Raji (cell line): Measurements from ENCODE around the gene SPATA9.

Source experiments
- POLR2A ChIP-seq: IDR thresholded peaks from 2 replicates; pipeline ENCODE4 v1.6.1; 2011; ENCODE audit warnings: low read depth, low read length, control low read depth; ENCODE audit not compliant: insufficient read depth

Gene SPATA9

DNA sequence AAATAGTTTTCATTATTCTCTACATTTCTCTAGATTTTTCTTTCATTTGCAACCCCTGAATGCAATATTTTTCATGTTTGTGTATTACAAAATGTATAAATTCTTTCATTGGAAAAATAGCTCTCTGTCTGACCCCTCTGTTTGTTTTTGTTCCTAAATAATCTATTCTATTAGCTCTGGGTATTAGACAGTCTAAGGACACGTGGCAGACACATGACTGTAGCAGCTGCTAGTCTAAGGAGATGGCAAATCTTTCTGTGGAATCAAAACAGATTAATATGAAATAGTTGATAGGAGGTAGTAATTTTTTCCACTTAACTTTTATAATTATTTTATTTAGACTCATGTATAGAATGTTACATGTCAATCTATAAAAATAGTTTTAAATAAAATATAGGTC, 21.4 kb upstream of the SPATA9 start:
- no peak for TF ChIP-seq POLR2A

DNA sequence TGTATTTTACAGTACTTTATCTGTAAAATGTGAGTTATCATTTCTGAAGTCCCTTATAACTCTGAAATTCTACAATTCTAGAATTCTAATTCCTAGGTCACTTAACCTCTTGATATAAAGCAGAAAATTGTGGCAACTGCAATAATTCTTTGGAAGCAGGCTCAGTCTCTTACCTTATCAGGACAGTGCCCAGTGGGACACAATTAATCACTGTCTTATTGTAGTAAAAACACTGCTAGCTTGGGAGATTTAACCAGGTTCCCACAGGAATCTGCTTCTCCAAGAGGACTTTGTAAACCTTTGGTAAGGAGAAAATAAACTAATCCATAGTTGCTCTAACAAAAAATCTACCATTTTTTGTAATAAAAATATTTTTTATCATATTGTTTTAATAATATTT, 18.3 kb upstream of the SPATA9 start:
- no peak for TF ChIP-seq POLR2A

DNA sequence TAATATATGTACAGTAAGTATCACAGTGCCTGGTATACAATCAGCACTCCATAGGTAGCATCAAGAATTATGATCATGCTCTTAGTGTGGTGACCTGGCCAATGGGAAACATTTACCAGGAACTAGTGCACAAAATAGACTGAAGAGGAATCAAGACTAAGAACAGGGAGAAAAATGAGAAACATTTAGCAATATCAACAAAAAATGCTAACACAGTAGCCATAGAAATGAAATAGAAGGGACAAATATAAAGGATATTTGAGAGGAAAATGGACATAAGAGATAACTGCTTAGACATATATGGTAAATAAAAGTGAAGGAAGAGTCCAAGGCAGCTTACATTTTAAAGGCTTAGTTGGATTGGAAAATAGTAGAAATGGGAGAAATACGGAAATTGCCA, 16.5 kb upstream of the SPATA9 start:
- no peak for TF ChIP-seq POLR2A

DNA sequence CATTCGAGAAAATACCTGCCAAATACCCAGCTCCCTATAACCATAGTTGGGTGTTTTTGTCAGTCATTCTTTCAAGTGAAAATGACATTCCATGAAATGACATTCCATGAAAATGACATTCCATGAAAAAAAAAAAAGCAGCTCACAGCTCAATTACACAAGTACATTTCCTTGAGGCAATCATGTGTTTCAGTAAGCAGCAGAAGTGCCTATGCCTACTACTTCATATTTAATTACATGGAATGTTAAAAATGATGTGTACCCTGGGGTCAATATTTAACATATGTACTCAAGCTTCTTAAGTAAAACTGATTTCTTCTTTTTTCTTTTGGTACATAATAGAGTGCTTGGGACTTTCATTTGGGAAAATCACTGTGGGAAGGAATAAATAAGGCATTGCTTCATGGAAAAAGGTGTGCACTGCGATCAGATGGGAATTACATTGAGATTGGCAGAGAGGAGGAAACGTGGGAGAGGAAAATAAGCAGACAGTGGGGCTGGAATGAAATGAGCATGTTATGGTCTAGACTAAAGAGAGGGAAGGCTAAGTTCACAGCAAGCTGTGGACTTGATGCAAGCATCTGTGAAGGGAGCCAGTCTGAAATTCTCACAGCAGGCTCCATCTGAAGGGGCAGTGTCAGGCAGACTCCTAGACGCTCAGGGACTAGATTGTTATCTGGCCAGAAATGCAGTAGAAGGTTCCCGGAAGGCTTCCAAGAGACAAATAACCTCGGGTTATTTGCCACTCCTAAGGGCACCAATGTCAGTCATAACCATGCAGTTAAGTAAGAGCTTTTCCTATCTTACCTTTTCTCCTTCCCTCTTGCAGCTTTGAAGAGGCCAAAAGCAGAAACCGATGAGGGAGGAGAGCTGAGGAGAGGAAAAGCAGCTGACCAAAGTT, 15.2 kb upstream of the SPATA9 start:
- TF ChIP-seq POLR2A, result no peak

DNA sequence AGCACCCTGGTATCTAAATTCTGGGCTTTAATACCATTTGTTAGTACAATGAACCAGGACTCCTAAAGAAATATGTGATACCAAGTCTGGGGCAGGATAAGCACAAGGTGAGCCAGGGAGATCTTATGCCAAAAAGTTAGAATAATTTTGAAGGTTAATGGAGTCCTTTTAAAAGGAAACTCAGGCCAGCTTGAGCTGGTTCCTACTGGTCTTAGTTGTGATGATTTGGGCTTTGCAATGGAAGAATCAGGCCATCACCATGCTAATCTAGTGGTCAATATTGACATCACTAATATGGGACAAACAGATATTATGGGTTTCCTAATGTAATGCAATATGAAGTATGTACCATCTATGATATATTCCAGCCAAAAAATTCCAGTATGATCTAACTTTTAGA, 7.5 kb upstream of the SPATA9 start:
- no peak for TF ChIP-seq POLR2A

DNA sequence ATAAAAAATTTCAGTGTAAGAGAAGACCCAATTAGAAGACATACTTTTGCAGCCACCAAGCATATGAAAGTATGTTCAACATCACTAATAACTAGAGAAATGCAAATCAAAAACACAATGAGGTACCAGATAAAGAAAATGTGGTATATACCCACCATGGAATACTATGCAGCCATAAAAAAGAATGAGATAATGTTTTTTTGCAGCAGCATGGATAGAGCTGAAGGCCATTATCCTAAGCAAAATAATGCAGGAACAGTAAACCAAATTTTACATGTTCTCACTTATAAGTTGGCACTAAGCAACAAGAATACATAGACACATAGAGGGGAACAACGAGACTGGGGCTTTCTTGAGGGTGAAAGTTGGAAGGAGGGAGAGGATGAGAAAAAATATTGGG, 6.9 kb upstream of the SPATA9 start:
- no peak for TF ChIP-seq POLR2A

DNA sequence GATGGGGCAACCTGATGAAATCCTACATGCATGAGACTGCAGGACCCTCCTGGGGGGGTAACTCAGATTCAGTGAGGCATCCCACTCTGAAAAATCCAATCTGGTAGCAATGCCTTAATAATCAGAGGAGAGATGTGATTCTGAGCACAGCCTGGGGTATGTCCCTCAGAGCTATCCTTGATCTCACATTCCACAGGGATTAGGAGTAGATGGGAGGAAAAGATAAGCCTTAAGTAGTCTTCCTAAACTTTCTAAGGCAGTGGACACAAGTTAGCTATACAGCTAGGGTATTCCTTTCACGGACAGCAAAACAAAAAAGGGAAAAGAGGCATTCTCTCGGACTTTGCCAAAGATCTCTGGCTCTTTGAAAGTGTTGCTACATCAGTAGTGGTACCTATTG, 3.9 kb upstream of the SPATA9 start:
- no peak for TF ChIP-seq POLR2A

DNA sequence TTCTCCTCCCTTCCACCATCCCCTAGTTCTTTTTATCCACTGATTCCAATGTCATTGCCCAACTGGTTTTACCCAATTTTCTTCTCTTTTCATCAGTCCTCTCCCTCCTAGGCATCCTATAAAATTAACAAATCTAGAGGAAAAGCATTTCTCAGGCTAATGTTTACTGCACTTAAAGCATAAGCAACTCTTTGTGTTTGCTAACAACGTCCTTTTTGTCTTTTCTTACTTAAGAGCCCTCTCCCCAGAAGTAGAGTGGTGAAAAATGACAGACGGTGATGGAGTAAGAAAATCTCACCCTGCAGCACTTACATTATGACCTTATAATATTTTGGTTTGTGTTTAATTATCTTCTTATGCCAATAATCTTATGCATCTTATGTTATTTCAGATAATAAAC, 1.6 kb upstream of the SPATA9 start:
- TF ChIP-seq POLR2A, result no peak

DNA sequence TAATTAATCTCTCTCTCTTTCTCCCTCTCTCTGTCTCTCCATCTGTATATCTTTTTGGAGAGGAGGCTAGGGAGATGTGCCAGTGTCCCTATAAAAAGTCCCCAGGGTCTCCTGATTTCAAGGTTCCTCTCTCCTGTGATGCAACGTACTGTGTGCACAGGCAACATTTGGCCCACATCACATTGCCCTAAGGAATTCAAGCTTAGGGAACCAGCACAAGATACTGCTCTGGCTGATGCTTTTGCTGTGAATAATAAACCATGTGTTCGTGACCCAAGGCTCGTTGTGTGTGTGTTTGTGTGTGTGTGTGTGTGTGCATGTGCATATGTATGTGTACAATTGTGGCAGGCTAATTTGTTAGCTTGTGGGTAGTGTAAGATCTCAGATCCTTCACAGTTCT, 9.7 kb downstream of the SPATA9 start:
- TF ChIP-seq POLR2A, result no peak

DNA sequence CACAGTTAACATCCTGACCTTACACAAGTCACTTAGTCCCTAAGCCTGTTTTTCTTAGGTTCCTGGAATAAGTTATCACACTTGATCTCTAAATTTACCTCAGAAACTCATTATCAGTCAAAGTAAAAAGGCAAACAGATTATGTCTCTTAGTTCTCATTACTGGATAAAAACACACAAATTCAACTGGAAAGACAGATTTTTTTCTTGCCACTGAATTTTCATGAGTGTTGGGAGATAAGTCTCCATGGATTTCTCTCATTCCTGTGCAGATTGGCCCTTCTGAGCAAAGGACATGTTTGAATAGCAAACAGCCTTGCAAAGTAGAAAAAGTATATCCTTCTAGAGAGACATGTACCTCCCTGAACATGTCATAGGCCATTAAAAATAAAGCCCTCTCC, 10.2 kb downstream of the SPATA9 start:
- TF ChIP-seq POLR2A, result no peak

DNA sequence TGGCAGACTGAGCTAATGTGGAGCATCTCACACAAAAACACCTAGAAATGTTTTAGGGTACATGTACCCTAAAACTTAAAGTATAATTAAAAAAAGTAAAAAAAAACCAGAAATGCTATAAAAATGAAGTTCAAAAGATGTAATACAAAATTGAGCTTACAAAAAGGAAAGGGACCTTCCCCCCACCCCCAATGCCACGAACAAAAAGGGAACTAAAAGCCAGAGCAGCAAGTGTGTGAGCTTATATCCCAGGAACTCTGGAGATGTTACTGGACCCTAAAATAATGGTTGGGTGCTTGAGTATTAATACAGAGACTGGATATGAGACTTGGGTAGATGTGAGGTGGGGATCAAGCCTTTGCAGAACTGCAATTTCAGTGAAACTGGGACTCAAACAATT, 11.0 kb downstream of the SPATA9 start:
- TF ChIP-seq POLR2A, result no peak

DNA sequence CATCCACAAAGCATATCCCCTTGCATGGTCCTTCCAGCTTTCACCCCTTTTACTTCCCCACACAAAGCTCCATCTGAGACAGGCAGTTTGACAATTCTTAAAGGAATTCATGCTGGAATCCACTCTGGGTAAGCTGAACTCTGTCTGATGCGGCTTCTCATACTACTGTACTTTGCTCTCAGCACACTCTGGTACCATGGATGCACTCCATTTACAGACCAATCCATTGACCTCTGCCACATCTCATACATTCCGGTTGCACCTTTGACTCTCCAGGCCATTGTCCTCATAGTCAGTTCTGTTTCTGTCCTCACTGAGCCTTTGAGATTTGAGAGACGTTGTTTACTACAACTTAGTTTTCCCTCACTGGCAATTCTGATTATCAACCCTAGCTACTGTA, 12.2 kb downstream of the SPATA9 start:
- no peak for TF ChIP-seq POLR2A

DNA sequence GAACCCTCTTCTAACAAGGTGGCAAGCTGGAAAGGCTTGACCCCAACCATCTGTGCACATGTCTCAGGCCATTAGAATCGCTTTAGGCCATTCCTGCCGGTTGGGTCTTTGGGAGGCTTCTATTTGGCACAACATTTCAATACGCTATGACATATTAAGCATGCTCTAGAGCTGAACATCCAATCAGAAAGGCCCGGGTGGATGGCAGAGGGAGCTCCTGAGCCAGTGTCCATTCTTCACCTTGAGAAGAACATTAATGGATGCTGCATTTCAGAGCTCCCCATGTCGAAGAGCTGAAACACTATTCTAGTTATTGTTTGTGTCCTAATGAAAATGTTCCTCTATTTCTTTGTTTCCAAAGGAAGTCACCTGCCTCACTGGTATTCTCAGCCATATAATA, 12.8 kb downstream of the SPATA9 start:
- no peak for TF ChIP-seq POLR2A

DNA sequence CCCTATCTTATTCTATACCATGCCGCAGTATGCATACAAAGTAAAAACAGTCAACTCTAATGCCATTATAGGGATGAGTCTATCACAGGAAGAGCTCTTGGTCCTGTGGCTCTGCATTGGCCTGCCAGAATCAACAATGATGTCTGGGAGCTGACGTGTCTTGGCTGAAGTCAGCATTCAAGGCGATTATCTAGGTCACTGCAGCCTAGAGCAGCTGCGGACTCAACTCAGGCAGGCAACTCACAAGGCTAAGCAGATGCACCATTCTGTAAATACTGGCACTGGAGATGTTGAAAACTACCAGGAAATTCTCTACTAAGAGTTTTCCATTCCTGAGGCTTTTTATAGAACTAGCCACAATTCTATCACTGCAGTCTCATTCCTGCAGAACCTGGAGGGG, 13.3 kb downstream of the SPATA9 start:
- TF ChIP-seq POLR2A, result no peak

DNA sequence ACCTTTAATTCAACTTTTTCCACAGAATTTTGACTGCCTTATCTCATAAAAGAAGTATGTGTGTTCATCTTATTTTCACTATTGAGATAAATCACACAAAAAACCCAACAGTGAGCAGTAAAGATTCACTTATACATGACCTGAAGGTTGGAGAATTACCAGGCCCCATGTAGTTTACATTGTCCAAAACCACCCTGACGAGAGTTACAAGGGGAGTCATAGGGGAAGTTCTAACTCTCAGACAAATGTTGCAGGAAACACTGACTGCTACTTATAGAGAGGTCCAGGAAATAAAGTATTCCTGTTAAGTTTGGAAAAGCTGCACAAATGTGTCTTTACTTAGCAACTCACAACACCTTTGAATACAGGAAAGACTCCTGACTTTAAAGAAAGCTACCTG, 14.1 kb downstream of the SPATA9 start:
- no peak for TF ChIP-seq POLR2A

DNA sequence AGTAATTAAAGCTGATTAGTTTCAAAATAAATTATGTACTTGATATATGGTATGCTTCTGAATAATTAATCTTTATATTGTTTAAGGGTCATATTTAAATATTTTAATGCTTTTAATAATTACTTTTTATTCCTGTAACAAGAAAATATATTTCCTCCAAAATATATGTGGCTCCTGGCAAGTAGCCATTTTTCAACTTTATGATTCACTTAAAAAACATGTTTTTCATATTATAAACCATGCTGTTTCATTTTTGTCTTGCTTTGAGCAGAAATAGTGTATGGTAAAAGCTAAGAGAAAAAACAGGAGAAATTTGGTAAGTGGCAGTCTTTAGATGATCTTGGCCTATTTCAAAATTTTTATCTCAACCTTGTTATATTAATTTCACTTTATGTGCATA, 14.6 kb downstream of the SPATA9 start:
- TF ChIP-seq POLR2A, result no peak

DNA sequence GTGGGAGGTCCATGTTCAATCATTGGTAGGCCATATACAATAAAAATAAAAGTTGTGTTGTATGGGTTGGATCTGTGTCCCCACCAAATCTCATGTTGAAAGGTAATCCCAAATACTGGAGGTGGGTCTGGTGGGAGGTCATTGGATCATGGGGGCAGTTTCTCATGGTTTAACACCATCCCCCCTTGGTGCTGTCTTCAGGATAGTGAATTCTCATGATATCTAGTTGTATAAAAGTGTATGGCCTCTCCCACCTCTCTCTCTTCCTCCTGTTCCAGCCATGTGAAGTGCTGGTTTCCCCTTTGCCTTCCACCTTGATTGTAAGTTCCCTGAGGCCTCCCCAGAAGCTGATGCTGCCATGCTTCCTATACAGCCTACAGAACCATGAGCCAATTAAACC, 15.1 kb downstream of the SPATA9 start:
- TF ChIP-seq POLR2A, result no peak

DNA sequence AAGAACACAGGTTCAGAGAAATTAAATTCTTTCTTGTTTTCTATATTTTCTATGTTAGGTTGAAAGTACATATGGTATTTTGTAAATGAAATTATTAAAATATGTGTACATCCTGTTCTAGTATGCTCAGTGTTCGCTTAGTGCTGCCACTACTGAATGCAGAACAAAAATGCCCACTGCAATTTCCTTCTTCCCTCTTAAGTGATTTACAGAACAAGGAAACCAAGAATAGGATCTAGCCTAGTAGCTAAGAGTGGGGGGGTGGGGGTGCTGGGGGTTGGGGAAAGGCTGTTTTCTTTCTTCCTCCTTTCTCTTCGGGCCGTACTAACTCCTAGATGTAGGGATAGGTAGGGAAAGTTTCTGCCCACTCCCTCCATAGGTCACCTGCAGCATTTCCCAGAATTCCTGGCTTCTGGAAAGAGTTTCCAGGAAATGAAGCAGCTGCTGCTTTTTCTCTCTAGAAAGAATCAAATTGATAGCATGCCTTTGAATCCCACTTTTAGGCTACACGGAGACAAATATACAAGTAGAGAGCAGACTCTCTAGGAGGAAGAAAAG, 15.7 kb downstream of the SPATA9 start:
- no peak for TF ChIP-seq POLR2A
